Measurements from ENCODE around the gene ANAPC1. TPM values are rescaled to one million over a fixed set of nuclear protein-coding genes. Genes with fewer than 3 reads are reported as not detected.

The ANAPC1 gene
- total and polyA plus RNA-seq, 9 of the 15 experiments (the other 6 are each of a cell fraction or from before 2014, with no cell fraction given): 14.0 to 126 (median 78.2) TPM

DNA sequence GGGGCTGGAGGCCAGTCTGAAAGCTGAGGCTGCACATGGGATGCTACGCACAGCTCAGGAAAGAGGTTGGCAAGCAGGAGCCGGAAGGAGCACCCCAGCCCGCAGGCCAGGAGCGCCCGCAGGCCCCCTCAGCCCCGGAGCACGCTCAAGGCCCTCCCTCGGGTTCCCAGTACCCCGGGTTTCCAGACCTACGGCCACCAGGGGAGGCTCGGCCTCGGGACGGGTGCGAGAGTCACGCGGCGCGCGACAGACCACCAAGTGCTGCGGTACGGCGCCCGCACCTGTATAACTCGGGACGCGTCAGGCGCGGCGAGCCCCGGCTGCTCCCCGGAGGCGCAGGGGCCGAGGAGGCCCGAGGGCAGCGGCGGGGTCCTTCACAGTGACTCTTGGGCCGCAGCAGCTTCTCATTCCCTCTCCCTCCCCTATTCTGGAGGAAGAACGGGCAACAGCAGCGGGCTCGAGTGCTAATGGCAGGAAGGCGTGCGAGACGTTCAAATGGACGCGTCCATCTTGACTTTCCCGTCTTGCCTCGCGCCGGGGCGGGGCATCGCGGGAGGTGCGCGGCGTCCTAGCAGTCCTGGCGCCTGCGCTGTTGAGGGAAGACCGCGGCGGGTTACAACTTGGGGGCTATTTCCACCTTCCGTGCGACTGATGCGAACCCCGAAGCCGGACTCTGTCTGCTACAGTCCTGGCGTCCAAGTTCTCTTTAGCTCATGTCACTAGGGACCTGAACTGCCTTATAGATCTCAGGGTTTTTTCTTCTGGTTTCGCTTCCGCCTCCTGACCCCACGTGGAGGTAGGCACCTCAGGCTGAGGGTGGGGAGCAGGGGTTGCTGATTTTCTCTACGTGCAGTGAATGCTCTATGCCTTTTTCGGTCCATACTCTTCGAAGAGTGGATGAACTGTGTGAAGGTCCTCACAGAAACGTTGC, at the start of gene ANAPC1 (continued):
- TF ChIP-seq ZNF785 (CRISPR knock-in tag; IDR thresholded peaks at IDR 0.05) (no peak), ZBTB1 (CRISPR knock-in tag; IDR thresholded peaks at IDR 0.05; ENCODE audit: borderline replicate concordance, low read depth) (peak; percentile 77; the same call in 1 of the 2 replicates), THRAP3 (IDR thresholded peaks at IDR 0.05; ENCODE audit: borderline replicate concordance) (no peak), ZNF263 (CRISPR knock-in tag; IDR thresholded peaks at IDR 0.05; ENCODE audit: borderline replicate concordance) (no peak), HMG20B (CRISPR knock-in tag; IDR thresholded peaks at IDR 0.05) (no peak), SIN3B (IDR thresholded peaks at IDR 0.05; ENCODE audit: low read depth) (peak; percentile 90), ZC3H4 (CRISPR knock-in tag; IDR thresholded peaks at IDR 0.05; ENCODE audit: borderline replicate concordance) (no peak), TAL1 (IDR thresholded peaks at IDR 0.05) (no peak), TOE1 (IDR thresholded peaks at IDR 0.05; ENCODE audit: borderline replicate concordance) (no peak), TOE1 (CRISPR knock-in tag; IDR thresholded peaks at IDR 0.05; ENCODE audit: borderline replicate concordance, low read depth) (peak; percentile 86; the same call in 1 of the 2 replicates), DACH1 (IDR thresholded peaks at IDR 0.05; ENCODE audit: partially characterized antibody) (no peak), ZNF696 (CRISPR knock-in tag; conservative IDR thresholded peaks at IDR 0.05) (no peak), MCM5 (IDR thresholded peaks at IDR 0.05; ENCODE audit: low read depth) (no peak), ZNF124 (CRISPR knock-in tag; IDR thresholded peaks at IDR 0.05) (no peak), SMC3 (conservative IDR thresholded peaks at IDR 0.05; ENCODE audit: insufficient read depth, low read depth, low read length) (no peak)
- TF ChIP-seq, protein P1, sequence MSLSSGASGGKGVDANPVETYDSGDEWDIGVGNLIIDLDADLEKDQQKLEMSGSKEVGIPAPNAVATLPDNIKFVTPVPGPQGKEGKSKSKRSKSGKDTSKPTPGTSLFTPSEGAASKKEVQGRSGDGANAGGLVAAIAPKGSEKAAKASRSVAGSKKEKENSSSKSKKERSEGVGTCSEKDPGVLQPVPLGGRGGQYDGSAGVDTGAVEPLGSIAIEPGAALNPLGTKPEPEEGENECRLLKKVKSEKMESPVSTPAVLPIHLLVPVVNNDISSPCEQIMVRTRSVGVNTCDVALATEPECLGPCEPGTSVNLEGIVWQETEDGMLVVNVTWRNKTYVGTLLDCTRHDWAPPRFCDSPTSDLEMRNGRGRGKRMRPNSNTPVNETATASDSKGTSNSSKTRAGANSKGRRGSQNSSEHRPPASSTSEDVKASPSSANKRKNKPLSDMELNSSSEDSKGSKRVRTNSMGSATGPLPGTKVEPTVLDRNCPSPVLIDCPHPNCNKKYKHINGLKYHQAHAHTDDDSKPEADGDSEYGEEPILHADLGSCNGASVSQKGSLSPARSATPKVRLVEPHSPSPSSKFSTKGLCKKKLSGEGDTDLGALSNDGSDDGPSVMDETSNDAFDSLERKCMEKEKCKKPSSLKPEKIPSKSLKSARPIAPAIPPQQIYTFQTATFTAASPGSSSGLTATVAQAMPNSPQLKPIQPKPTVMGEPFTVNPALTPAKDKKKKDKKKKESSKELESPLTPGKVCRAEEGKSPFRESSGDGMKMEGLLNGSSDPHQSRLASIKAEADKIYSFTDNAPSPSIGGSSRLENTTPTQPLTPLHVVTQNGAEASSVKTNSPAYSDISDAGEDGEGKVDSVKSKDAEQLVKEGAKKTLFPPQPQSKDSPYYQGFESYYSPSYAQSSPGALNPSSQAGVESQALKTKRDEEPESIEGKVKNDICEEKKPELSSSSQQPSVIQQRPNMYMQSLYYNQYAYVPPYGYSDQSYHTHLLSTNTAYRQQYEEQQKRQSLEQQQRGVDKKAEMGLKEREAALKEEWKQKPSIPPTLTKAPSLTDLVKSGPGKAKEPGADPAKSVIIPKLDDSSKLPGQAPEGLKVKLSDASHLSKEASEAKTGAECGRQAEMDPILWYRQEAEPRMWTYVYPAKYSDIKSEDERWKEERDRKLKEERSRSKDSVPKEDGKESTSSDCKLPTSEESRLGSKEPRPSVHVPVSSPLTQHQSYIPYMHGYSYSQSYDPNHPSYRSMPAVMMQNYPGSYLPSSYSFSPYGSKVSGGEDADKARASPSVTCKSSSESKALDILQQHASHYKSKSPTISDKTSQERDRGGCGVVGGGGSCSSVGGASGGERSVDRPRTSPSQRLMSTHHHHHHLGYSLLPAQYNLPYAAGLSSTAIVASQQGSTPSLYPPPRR (CRISPR knock-in tag; IDR thresholded peaks at IDR 0.05; ENCODE audit: borderline replicate concordance): no peak
- TF ChIP-seq, protein P2, sequence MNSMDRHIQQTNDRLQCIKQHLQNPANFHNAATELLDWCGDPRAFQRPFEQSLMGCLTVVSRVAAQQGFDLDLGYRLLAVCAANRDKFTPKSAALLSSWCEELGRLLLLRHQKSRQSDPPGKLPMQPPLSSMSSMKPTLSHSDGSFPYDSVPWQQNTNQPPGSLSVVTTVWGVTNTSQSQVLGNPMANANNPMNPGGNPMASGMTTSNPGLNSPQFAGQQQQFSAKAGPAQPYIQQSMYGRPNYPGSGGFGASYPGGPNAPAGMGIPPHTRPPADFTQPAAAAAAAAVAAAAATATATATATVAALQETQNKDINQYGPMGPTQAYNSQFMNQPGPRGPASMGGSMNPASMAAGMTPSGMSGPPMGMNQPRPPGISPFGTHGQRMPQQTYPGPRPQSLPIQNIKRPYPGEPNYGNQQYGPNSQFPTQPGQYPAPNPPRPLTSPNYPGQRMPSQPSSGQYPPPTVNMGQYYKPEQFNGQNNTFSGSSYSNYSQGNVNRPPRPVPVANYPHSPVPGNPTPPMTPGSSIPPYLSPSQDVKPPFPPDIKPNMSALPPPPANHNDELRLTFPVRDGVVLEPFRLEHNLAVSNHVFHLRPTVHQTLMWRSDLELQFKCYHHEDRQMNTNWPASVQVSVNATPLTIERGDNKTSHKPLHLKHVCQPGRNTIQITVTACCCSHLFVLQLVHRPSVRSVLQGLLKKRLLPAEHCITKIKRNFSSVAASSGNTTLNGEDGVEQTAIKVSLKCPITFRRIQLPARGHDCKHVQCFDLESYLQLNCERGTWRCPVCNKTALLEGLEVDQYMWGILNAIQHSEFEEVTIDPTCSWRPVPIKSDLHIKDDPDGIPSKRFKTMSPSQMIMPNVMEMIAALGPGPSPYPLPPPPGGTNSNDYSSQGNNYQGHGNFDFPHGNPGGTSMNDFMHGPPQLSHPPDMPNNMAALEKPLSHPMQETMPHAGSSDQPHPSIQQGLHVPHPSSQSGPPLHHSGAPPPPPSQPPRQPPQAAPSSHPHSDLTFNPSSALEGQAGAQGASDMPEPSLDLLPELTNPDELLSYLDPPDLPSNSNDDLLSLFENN (IDR thresholded peaks at IDR 0.05; ENCODE audit: low read depth in 2 of 2, low read length in 2 of 2): no peak

Measured in K562 (cell line).